Subcutaneous abdominal adipose tissue (tissue), 5 donors: Measurements from ENCODE around the gene PATE3.

Source experiments
- H3K27ac ChIP-seq: one replicate; pipeline ENCODE4 v1.7.0; 2013; ENCODE audit warnings: low read depth, mild to moderate bottlenecking, inconsistent platforms, low read length, moderate library complexity
- H3K27me3 ChIP-seq, 5 donors: one replicate each; pipeline ENCODE4 v1.7.0; 2013; ENCODE audit warnings: low read length in 5 of 5, inconsistent platforms in 1 of 5; ENCODE audit not compliant: control insufficient read depth in 5 of 5, insufficient read depth in 4 of 5
- H3K36me3 ChIP-seq, 5 donors: one replicate each; pipeline ENCODE4 v1.7.0; 2013; ENCODE audit warnings: low read length in 5 of 5; ENCODE audit not compliant: control insufficient read depth in 5 of 5, insufficient read depth in 5 of 5
- H3K4me1 ChIP-seq, 5 donors: one replicate each; pipeline ENCODE4 v1.7.0; 2013; ENCODE audit warnings: low read length in 5 of 5, mild to moderate bottlenecking in 3 of 5, moderate library complexity in 1 of 5; ENCODE audit not compliant: control insufficient read depth in 5 of 5, insufficient read depth in 5 of 5
- H3K4me3 ChIP-seq, 5 donors: one replicate each; pipeline ENCODE4 v1.7.0; 2013; ENCODE audit warnings: low read length in 5 of 5, low read depth in 1 of 5
- H3K9ac ChIP-seq, 5 donors: one replicate each; pipeline ENCODE4 v1.7.0; 2013; ENCODE audit warnings: low read length in 5 of 5, mild to moderate bottlenecking in 4 of 5, moderate library complexity in 3 of 5
- H3K9me3 ChIP-seq, 5 donors: one replicate each; pipeline ENCODE4 v1.7.0; 2013; ENCODE audit warnings: low read length in 5 of 5; ENCODE audit not compliant: control insufficient read depth in 5 of 5
- donor health status: healthy.
- donor health status: healthy.
- donor health status: healthy.
- donor health status: healthy.
- donor health status: healthy.

The PATE3 gene

DNA sequence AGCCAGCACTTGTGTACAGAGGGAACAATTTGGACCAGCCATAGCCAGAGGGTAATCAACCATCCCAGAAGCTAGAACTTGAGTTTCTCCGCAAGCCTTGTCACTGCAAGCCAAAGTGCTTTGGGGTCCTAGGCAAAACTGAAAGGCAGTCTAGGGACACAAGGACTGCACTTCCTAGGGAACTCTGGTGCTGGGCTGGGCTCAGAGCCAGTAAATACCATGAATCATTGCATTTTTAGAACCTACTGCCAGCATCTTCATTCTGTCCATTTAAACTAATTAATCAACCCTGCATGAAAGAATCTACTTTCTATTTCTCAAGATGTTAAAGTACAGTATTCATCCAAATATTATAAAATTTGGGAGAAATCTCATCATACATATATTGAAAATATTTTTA is 20.0 kb downstream of the PATE3 start:
- Histone ChIP-seq H3K27me3 (no peaks in the 10 kb centered on the region), H3K4me3 (no peak overlapping the region), H3K9ac (no peak overlapping the region), H3K4me1 (no peaks in the 10 kb centered on the region), H3K36me3 (no peaks in the 10 kb centered on the region), H3K27ac (no peak overlapping the region), H3K9me3 (peaks cover 3 to 24% (median 19%) of the 10 kb centered on the region in 5 donors)

DNA sequence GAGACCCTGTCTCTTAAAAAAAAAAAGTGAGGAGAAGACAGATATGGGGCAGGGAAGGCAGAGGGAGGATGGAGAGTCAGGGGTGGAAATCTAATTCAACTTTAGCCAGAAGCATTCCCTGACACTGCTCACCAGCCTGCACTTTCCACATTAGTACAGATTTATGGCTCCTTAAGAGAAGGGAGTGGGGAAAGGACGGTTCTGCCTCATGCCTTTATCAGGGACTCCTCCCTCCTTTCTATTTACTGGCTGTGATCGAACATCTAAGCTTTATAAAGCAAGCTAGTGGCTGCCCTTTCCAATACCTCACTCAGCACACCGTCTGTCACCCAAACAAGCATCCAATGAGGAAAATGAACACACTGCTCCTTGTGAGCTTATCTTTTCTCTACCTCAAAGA is 45.1 kb downstream of the PATE3 start, which contains the start of gene PATE4:
Gene PATE4, plus strand, starts transcription at position 301 of the 400 bp plus-strand sequence. Its CDS starts 44 bp downstream, at position 345.
- H3K9me3 ChIP-seq = peaks cover 0 to 11% (median 4%) of the 10 kb centered on the region in 5 donors
- no peaks in the 10 kb centered on the region for H3K4me1 ChIP-seq
- no peak within 1 kb of the TSS for H3K9ac ChIP-seq
- no peaks in the 10 kb centered on the region for H3K36me3 ChIP-seq
- no peaks in the 10 kb centered on the region for H3K27me3 ChIP-seq
- no peak within 1 kb of the TSS for H3K4me3 ChIP-seq
- no peak within 1 kb of the TSS for H3K27ac ChIP-seq

DNA sequence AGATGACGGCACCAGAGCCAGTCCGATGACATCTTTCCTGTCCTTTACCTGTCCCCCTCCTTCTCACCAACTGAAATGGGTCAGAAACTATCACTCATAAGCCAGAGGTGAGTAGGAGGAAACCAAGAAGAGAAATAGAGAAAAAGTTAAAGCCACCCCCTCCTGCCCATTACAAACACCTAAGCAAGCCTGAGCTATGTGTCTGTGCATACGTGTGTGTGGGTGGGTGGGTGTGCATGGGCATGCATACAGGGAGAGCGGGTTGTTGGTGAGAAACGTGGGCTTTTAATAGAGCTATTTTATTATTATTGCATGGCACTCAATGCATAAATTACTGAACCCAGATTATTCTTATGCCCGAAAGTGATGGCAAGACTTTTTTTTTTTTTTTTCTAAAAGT is 47.8 kb downstream of the PATE3 start:
- no peak overlapping the region for H3K27ac ChIP-seq
- no peaks in the 10 kb centered on the region for H3K36me3 ChIP-seq
- peaks cover 0 to 11% (median 4%) of the 10 kb centered on the region in 5 donors for H3K9me3 ChIP-seq
- H3K27me3 ChIP-seq = no peaks in the 10 kb centered on the region
- H3K9ac ChIP-seq = no peak overlapping the region
- H3K4me3 ChIP-seq = no peak overlapping the region
- no peaks in the 10 kb centered on the region for H3K4me1 ChIP-seq
